IMR-90 (cell line): ENCODE results near the gene CADM2. TPM values are rescaled to one million over a fixed set of nuclear protein-coding genes. Genes with fewer than 3 reads are reported as not detected.

ENCODE experiments used
- ATAC-seq: fragments of 200-7000 bp; cut with Tn5 transposase; 2 replicates; pipeline ENCODE4 v1.9.1; 2020; ENCODE audit warnings: low read depth, mild to moderate bottlenecking, moderate library complexity
- BruUV-seq: library from RNA; stranded (reverse); fragments of 400-500 nt; replicated peaks from 2 replicates; lab custom pipeline; 2021; lab: Mats Ljungman, UMichigan
- CTCF ChIA-PET: fragments of 300-600 bp; formaldehyde crosslinking; extraction: SDS; loops from one replicate; lab custom pipeline; 2021; ENCODE audit warnings: antibody characterized with exemption; lab: Yijun Ruan, JAX
- POLR2A ChIA-PET: fragments of 300-600 bp; sonication (Branson Sonifier 250); formaldehyde crosslinking; loops from one replicate; lab custom pipeline; 2022; ENCODE audit warnings: antibody characterized with exemption; ENCODE audit not compliant: unreplicated experiment; lab: Charles Lee
- DNase-seq: peaks from one replicate; pipeline ENCODE4 v3.0.0; 2013
- H2AFZ ChIP-seq: replicated peaks from 2 replicates; pipeline ENCODE3; 2013; ENCODE audit warnings: low read length, mild to moderate bottlenecking; ENCODE audit not compliant: poor library complexity
- H2AK5ac ChIP-seq: 2 replicates; pipeline ENCODE4 v1.6.1; 2013; ENCODE audit warnings: low read depth, low read length, inconsistent platforms
- H2AK9ac ChIP-seq: replicated peaks from 2 replicates; pipeline ENCODE3; 2013; ENCODE audit warnings: mild to moderate bottlenecking, low read depth, low read length, moderate library complexity; ENCODE audit not compliant: poor library complexity
- H2BK120ac ChIP-seq: 2 replicates; pipeline ENCODE4 v1.6.1; 2013; ENCODE audit warnings: low read depth, low read length, inconsistent platforms
- H2BK15ac ChIP-seq: 3 replicates; pipeline ENCODE4 v1.6.1; 2013; ENCODE audit warnings: low read depth, low read length, inconsistent platforms
- H2BK20ac ChIP-seq: 2 replicates; pipeline ENCODE4 v1.6.1; 2013; ENCODE audit warnings: low read depth, mild to moderate bottlenecking, inconsistent platforms, low read length, moderate library complexity
- H2BK5ac ChIP-seq: 2 replicates; pipeline ENCODE4 v1.6.1; 2013; ENCODE audit warnings: mild to moderate bottlenecking, low read depth, low read length, inconsistent platforms; ENCODE audit not compliant: poor library complexity, severe bottlenecking
- H3K14ac ChIP-seq: replicated peaks from 2 replicates; pipeline ENCODE4 v1.6.1; 2013; ENCODE audit warnings: low read depth, low read length, inconsistent platforms
- H3K18ac ChIP-seq: 2 replicates; pipeline ENCODE4 v1.6.1; 2013; ENCODE audit warnings: low read depth, low read length, control low read depth
- H3K23ac ChIP-seq: 2 replicates; pipeline ENCODE4 v1.6.1; 2013; ENCODE audit warnings: low read depth, low read length, inconsistent platforms
- H3K27ac ChIP-seq: 2 replicates; pipeline ENCODE4 v1.5.1; 2013; ENCODE audit warnings: mild to moderate bottlenecking, control low read depth, low read length; ENCODE audit not compliant: insufficient read depth
- H3K27me3 ChIP-seq: 2 replicates; pipeline ENCODE4 v1.6.1; 2013; ENCODE audit warnings: low read length; ENCODE audit not compliant: control insufficient read depth, insufficient read depth
- H3K36me3 ChIP-seq: 2 replicates; pipeline ENCODE4 v1.6.1; 2013; ENCODE audit warnings: low read length, mixed read lengths; ENCODE audit not compliant: control insufficient read depth, insufficient read depth
- H3K4ac ChIP-seq: 2 replicates; pipeline ENCODE4 v1.6.1; 2013; ENCODE audit warnings: low read depth, low read length, inconsistent platforms
- H3K4me1 ChIP-seq: 2 replicates; pipeline ENCODE4 v1.6.1; 2013; ENCODE audit warnings: low read length, mixed read lengths; ENCODE audit not compliant: control insufficient read depth, insufficient read depth
- H3K4me2 ChIP-seq: 2 replicates; pipeline ENCODE4 v1.6.1; 2013; ENCODE audit warnings: low read depth, mild to moderate bottlenecking, control low read depth, low read length, moderate library complexity
- H3K4me3 ChIP-seq: 2 replicates; pipeline ENCODE4 v1.5.1; 2013; ENCODE audit warnings: low read depth, mild to moderate bottlenecking, control low read depth, low read length, moderate library complexity; ENCODE audit not compliant: insufficient read depth
- H3K56ac ChIP-seq: 2 replicates; pipeline ENCODE4 v1.6.1; 2013; ENCODE audit warnings: low read length, inconsistent platforms; ENCODE audit not compliant: insufficient read depth; ENCODE audit errors: extremely low read depth
- H3K79me1 ChIP-seq, 2 experiments: 2 replicates each; pipeline ENCODE4 v1.6.1; 2013; ENCODE audit warnings: low read length in 2 of 2, inconsistent platforms in 1 of 2, low read depth in 1 of 2
- H3K9ac ChIP-seq: 2 replicates; pipeline ENCODE4 v1.6.1; 2013; ENCODE audit warnings: low read depth, low read length, control low read depth
- H3K9me1 ChIP-seq: 2 replicates; pipeline ENCODE4 v1.6.1; 2013; ENCODE audit warnings: low read length, inconsistent platforms; ENCODE audit not compliant: insufficient read depth
- H3K9me3 ChIP-seq: 2 replicates; pipeline ENCODE4 v1.6.1; 2013; ENCODE audit warnings: low read length; ENCODE audit not compliant: control insufficient read depth, insufficient read depth
- H4K20me1 ChIP-seq: 2 replicates; pipeline ENCODE4 v1.6.1; 2013; ENCODE audit warnings: low read length, inconsistent platforms; ENCODE audit not compliant: insufficient read depth
- H4K5ac ChIP-seq: 2 replicates; pipeline ENCODE4 v1.6.1; 2013; ENCODE audit warnings: mild to moderate bottlenecking, low read depth, low read length, control low read depth
- H4K8ac ChIP-seq, 2 experiments: 2 replicates each; pipeline ENCODE4 v1.6.1; 2013; ENCODE audit warnings: low read depth in 2 of 2, low read length in 2 of 2, control low read depth in 1 of 2, inconsistent platforms in 1 of 2
- H4K91ac ChIP-seq: 2 replicates; pipeline ENCODE4 v1.6.1; 2013; ENCODE audit warnings: low read depth, low read length, inconsistent platforms; ENCODE audit not compliant: insufficient read depth
- BHLHE40 ChIP-seq: fragments of 150-350 bp; IDR thresholded peaks from 2 replicates; pipeline ENCODE4 v1.6.1; 2016; ENCODE audit warnings: mild to moderate bottlenecking, low read depth, low read length
- CEBPB ChIP-seq: IDR thresholded peaks from 2 replicates; pipeline ENCODE4 v1.6.1; 2012; ENCODE audit warnings: low read depth, low read length, improper control_type of control experiment
- CHD1 ChIP-seq: IDR thresholded peaks from 2 replicates; pipeline ENCODE4 v1.6.1; 2012; ENCODE audit warnings: low read depth, low read length, improper control_type of control experiment
- FOS ChIP-seq: fragments of 150-350 bp; IDR thresholded peaks from 2 replicates; pipeline ENCODE4 v1.6.1; 2016; ENCODE audit warnings: low read depth, low read length
- MAFK ChIP-seq: IDR thresholded peaks from 2 replicates; pipeline ENCODE4 v1.6.1; 2012; ENCODE audit warnings: low read depth, low read length, improper control_type of control experiment
- MAZ ChIP-seq: IDR thresholded peaks from 2 replicates; pipeline ENCODE4 v1.6.1; 2012; ENCODE audit warnings: low read depth, mild to moderate bottlenecking, low read length, improper control_type of control experiment, moderate library complexity, borderline replicate concordance
- MXI1 ChIP-seq: IDR thresholded peaks from 2 replicates; pipeline ENCODE4 v1.6.1; 2012; ENCODE audit warnings: low read depth, mild to moderate bottlenecking, low read length, moderate library complexity, borderline replicate concordance
- NFE2L2 ChIP-seq: fragments of 150-350 bp; IDR thresholded peaks from 2 replicates; pipeline ENCODE4 v1.6.1; 2016; ENCODE audit warnings: low read depth, mild to moderate bottlenecking, low read length
- POLR2A ChIP-seq: IDR thresholded peaks from 2 replicates; pipeline ENCODE4 v1.6.1; 2012; ENCODE audit warnings: mild to moderate bottlenecking, low read depth, low read length
- RAD21 ChIP-seq: IDR thresholded peaks from 2 replicates; pipeline ENCODE4 v1.6.1; 2012; ENCODE audit warnings: low read length, improper control_type of control experiment
- RCOR1 ChIP-seq: IDR thresholded peaks from 2 replicates; pipeline ENCODE4 v1.6.1; 2012; ENCODE audit warnings: mild to moderate bottlenecking, low read length, improper control_type of control experiment; ENCODE audit not compliant: insufficient replicate concordance
- RFX5 ChIP-seq: IDR thresholded peaks from 2 replicates; pipeline ENCODE4 v1.8.0; 2012; ENCODE audit warnings: low read depth, mild to moderate bottlenecking, low read length, moderate library complexity
- SMC3 ChIP-seq: fragments of 150-350 bp; IDR thresholded peaks from 2 replicates; pipeline ENCODE4 v1.6.1; 2016; ENCODE audit warnings: low read depth, mild to moderate bottlenecking, antibody characterized with exemption, low read length, moderate library complexity
- WGBS, 2 experiments: methylation state at CpG; one replicate each; pipeline versions ENCODE4 v1.1.5 to v1.1.7; 2013; ENCODE audit warnings: missing lambda C conversion rate in 2 of 2; ENCODE audit not compliant: insufficient read length in 1 of 2; ENCODE audit errors: extremely low coverage in 2 of 2; 5-methylcytosine and 5-hydroxymethylcytosine counted together
- dilution Hi-C: fragments of 300-500 bp; cut with HindIII; formaldehyde crosslinking; loops from one replicate; pipeline ENCODE4 v1.14.3; 2018; ENCODE audit warnings: low sequenced_read_pairs; ENCODE audit not compliant: unreplicated experiment
- in situ Hi-C: fragments of 300-500 bp; cut with MboI; formaldehyde crosslinking; loops from 3 replicates; pipeline ENCODE4 v1.14.3; 2019; ENCODE audit warnings: low sequenced_read_pairs, inconsistent platforms, mixed read lengths
- intact Hi-C: fragments of 100-400 bp; cut with micrococcal nuclease; formaldehyde crosslinking; loops from 2 replicates; pipeline ENCODE4 v1.10.0; 2022
- polyA plus RNA-seq, 3 experiments: library from polyadenylated mRNA; depleted of rRNA; stranded (reverse); fragments of >200 nt; gene quantifications; 2 replicates each; pipeline ENCODE4 v1.2.3, GENCODE V29; 2012; ENCODE audit warnings: low replicate concordance in 1 of 3
- total RNA-seq: library from RNA; depleted of rRNA; stranded (reverse); fragments of >200 nt; gene quantifications from 2 replicates; pipeline ENCODE4 v1.2.3, GENCODE V29; 2012
- TF ChIP-seq, protein P1 (sequence below): fragments of 150-350 bp; IDR thresholded peaks from 2 replicates; pipeline ENCODE4 v1.6.1; 2016; ENCODE audit warnings: low read depth, mild to moderate bottlenecking, low read length, moderate library complexity, borderline replicate concordance
- TF ChIP-seq, protein P2 (sequence below): fragments of 150-350 bp; IDR thresholded peaks from 2 replicates; pipeline ENCODE4 v1.6.1; 2017; ENCODE audit warnings: mild to moderate bottlenecking, antibody characterized with exemption, low read length, low read depth
- TF ChIP-seq, protein P3 (sequence below): conservative IDR thresholded peaks from 2 replicates; pipeline ENCODE4 v1.5.1; 2012; ENCODE audit warnings: mild to moderate bottlenecking, low read depth, low read length, improper control_type of control experiment

CADM2 gene
- total and polyA plus RNA-seq, 2 of the 4 experiments (the other 2 are of a cell fraction): not detected

DNA sequence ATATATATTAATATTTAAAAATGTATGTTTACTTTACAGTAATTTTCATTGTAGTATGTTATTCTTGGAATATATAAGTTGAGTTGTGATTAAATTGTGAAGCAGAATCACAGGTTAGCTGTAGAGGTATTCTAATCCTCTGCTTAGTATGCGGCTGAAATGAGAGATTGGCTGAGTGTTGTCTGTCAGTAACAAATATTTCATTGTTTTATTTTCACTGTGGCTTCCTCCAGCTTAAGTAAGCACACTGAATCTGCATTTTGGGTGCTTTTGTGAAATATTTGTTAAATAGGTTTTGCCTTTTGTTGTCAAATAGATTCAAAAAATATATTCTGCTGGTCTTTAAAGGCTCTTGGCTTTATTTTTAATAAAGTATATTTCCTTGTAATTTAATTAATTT lies 357.5 kb downstream of the CADM2 start:
- Histone ChIP-seq H3K9ac (no peak overlapping the region), H4K5ac (no peak overlapping the region), H2BK5ac (no peak overlapping the region), H2BK15ac (no peak overlapping the region), H3K36me3 (no peaks in the 10 kb centered on the region), H4K8ac (no peak overlapping the region), H2AK9ac (no peak overlapping the region), H4K91ac (no peak overlapping the region), H3K9me3 (0 out of 2 replicates have a peak, but pooled peaks cover 2% of the 10 kb centered on the region), H3K9me1 (no peaks in the 10 kb centered on the region), H3K4me3 (no peak overlapping the region), H3K56ac (no peak overlapping the region), H2BK20ac (no peak overlapping the region), H3K4me2 (no peak overlapping the region), H4K20me1 (no peaks in the 10 kb centered on the region), H3K4ac (no peak overlapping the region), H3K14ac (no peak overlapping the region), H2BK120ac (no peak overlapping the region), H3K23ac (no peak overlapping the region), H3K27ac (no peak overlapping the region), H3K27me3 (no peaks in the 10 kb centered on the region), H2AK5ac (no peak overlapping the region), H2AFZ (no peak overlapping the region), H3K4me1 (no peaks in the 10 kb centered on the region), H3K18ac (no peak overlapping the region), H3K79me1 (no peaks in the 10 kb centered on the region)
- ATAC-seq: no peak
- intact Hi-C loops: no loop called here
- no peak for DNase-seq
- ChIA-PET POLR2A (no interaction called here), CTCF (no interaction called here)
- in situ Hi-C loops: no loop called here
- WGBS, 2 experiments: no CpG with 5 or more reads among the region's 1 CpG
- TF ChIP-seq RAD21: no peak
- TF ChIP-seq NFE2L2: no peak
- no peak for TF ChIP-seq CEBPB
- TF ChIP-seq FOS: no peak
- TF ChIP-seq, protein P1, sequence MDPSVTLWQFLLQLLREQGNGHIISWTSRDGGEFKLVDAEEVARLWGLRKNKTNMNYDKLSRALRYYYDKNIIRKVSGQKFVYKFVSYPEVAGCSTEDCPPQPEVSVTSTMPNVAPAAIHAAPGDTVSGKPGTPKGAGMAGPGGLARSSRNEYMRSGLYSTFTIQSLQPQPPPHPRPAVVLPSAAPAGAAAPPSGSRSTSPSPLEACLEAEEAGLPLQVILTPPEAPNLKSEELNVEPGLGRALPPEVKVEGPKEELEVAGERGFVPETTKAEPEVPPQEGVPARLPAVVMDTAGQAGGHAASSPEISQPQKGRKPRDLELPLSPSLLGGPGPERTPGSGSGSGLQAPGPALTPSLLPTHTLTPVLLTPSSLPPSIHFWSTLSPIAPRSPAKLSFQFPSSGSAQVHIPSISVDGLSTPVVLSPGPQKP: no peak
- no peak for TF ChIP-seq MAZ
- no peak for TF ChIP-seq RFX5
- TF ChIP-seq, protein P2, sequence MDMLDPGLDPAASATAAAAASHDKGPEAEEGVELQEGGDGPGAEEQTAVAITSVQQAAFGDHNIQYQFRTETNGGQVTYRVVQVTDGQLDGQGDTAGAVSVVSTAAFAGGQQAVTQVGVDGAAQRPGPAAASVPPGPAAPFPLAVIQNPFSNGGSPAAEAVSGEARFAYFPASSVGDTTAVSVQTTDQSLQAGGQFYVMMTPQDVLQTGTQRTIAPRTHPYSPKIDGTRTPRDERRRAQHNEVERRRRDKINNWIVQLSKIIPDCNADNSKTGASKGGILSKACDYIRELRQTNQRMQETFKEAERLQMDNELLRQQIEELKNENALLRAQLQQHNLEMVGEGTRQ: no peak
- TF ChIP-seq MAFK: no peak
- no peak for TF ChIP-seq BHLHE40
- no peak for TF ChIP-seq POLR2A
- no peak for TF ChIP-seq SMC3
- no peak for TF ChIP-seq CHD1
- TF ChIP-seq, protein P3, sequence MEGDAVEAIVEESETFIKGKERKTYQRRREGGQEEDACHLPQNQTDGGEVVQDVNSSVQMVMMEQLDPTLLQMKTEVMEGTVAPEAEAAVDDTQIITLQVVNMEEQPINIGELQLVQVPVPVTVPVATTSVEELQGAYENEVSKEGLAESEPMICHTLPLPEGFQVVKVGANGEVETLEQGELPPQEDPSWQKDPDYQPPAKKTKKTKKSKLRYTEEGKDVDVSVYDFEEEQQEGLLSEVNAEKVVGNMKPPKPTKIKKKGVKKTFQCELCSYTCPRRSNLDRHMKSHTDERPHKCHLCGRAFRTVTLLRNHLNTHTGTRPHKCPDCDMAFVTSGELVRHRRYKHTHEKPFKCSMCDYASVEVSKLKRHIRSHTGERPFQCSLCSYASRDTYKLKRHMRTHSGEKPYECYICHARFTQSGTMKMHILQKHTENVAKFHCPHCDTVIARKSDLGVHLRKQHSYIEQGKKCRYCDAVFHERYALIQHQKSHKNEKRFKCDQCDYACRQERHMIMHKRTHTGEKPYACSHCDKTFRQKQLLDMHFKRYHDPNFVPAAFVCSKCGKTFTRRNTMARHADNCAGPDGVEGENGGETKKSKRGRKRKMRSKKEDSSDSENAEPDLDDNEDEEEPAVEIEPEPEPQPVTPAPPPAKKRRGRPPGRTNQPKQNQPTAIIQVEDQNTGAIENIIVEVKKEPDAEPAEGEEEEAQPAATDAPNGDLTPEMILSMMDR: no peak
- no peak for TF ChIP-seq MXI1
- TF ChIP-seq RCOR1: no peak
- dilution Hi-C loops: no loop called here
- BruUV-seq: no TSS peak
